ENCODE results near the gene PPY.

GRCh38 chr17:43898446-43898845 lies 43.8 kb downstream of the PPY start:
- TF ChIP-seq POLR2A (IDR thresholded peaks at IDR 0.05) (no peak), CTCF (IDR thresholded peaks at IDR 0.05) (no peak)

All from heart left ventricle (tissue), 13 donors.